ENCODE measurements around the gene STMN3. TPM values are rescaled to one million over a fixed set of nuclear protein-coding genes. Genes with fewer than 3 reads are reported as not detected.
A peak's percentile ranks its signal among the peaks of the same experiment; 100 is the strongest.

Gene STMN3
- total and polyA plus RNA-seq, 2 of the 8 experiments (the other 6 are each of a cell fraction or from before 2014, with no cell fraction given), result 51.5 to 63.1 TPM

DNA sequence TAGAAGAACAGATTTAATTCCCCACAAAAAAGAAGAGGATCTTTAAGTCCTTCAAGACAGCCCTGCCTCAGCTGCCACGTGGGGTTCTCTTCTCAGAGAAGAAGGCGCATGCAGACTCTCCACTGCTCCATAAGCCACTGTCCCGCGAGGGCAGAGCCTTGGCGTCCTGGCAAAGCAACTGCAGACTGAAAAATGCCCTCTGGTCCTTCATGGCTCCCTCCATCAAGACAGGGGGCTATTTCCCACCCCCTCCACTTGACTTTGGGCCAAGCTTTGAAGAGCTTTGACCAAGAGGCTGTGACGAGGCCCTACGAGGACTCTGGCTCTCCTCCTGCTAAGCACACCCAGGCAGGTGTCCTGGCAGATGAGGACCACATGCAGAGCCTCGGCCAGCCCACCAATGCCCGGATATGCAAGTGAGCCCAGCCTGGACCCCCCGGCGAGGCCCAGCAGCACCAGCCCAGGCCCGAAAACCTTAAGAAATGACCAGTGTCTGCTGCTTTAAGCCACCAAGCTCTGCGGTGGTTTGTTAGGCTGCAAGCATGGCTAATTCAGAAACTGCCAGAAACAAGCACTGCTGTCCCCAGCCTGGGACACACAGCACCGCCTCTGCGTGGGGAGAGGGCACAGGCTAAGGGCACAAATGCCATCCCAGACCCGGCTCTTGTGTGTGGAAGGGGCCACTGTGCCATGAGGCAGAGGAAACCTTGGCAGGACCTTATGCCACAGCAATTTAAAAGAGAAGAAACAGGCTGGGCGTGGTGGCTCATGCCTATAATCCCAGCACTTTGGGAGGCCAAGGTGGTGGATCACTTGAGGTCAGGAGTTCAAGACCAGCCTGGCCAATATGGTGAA lies 42.4 kb downstream of the STMN3 start:
- H3K23me2 ChIP-seq (ENCODE audit: low read depth, low read length), result no peaks in the 10 kb centered on the region
- no peak overlapping the region for H4K91ac ChIP-seq (replicated peaks; ENCODE audit: insufficient read length, low read length)
- H3K27me3 ChIP-seq (replicated peaks in 1 of 4; ENCODE audit: control insufficient read depth in 3 of 4, extremely low read depth in 1 of 4, insufficient read depth in 3 of 4, low read length in 3 of 4), result no peaks in the 10 kb centered on the region
- peak overlapping the region; percentile 29; the same call in 1 of the 2 replicates for H4K8ac ChIP-seq (ENCODE audit: extremely low read depth, insufficient read depth, low read length)
- H2AK5ac ChIP-seq (ENCODE audit: low read depth, low read length), result no peak overlapping the region
- no peak overlapping the region for H3K4ac ChIP-seq (replicated peaks; ENCODE audit: insufficient read length, low read depth, low read length)
- 88% methylated on average over 17 of the region's 17 CpGs; no CpG with 5 or more reads in 1 of the 2 experiments for WGBS, 2 experiments (ENCODE audit: extremely low coverage in 1 of 2, insufficient coverage in 1 of 2, insufficient read length in 1 of 2, insufficient replicate concordance in 2 of 2, low coverage in 1 of 2, low lambda C conversion rate in 2 of 2, missing lambda C conversion rate in 1 of 2)
- no peak overlapping the region for H2BK12ac ChIP-seq (ENCODE audit: low read depth, low read length)
- peak overlapping the region; percentile 44; the same call in 1 of the 2 replicates for H2BK5ac ChIP-seq (ENCODE audit: low read depth, low read length)
- ChIA-PET CTCF (ENCODE audit: partially characterized antibody) (interaction anchor here (0.7 to 2.2 kb wide), 3 partner anchors 11 to 73 kb away, joined by 4 to 13 read pairs (median 8); partner anchors contain the start of gene PTK6), POLR2A (ENCODE audit: partially characterized antibody) (interaction anchor here (0.7 to 1.6 kb wide), 2 partner anchors 97 to 258 kb away, joined by 3 read pairs; partner anchors contain the start of genes ARFRP1 and ZGPAT)
- peaks cover 9% of the 10 kb centered on the region in 2 experiments; a peak in 3 of 4 replicates for H3K9me3 ChIP-seq (ENCODE audit: insufficient read depth in 2 of 2, low read depth in 1 of 2, low read length in 1 of 2)
- no peak overlapping the region for H2AFZ ChIP-seq (ENCODE audit: low read length)
- no peak for FAIRE-seq
- no peak for DNase-seq (ENCODE audit: low read depth in 1 of 2, low spot score in 2 of 2)
- no peak overlapping the region for H3K14ac ChIP-seq (ENCODE audit: insufficient read length)
- peaks cover 0 to 12% (median 7%) of the 10 kb centered on the region in 4 experiments; a peak in 3 of 8 replicates for H3K36me3 ChIP-seq (ENCODE audit: control insufficient read depth in 2 of 4, insufficient read depth in 4 of 4, low read length in 3 of 4)
- no peak overlapping the region for H3K56ac ChIP-seq (replicated peaks; ENCODE audit: insufficient read length, low read depth, low read length)
- no peak overlapping the region for H2BK120ac ChIP-seq (replicated peaks; ENCODE audit: low read depth, low read length)
- H3K4me2 ChIP-seq (ENCODE audit: insufficient read depth in 1 of 2, low read depth in 2 of 2, low read length in 2 of 2), result no peak overlapping the region
- H2BK15ac ChIP-seq (ENCODE audit: low read length), result no peak overlapping the region
- H3K9ac ChIP-seq (replicated peaks in 1 of 4; ENCODE audit: extremely low read depth in 1 of 4, low read depth in 3 of 4, low read length in 3 of 4), result no peak overlapping the region
- H4K5ac ChIP-seq (ENCODE audit: insufficient read length, low read depth, low read length), result no peak overlapping the region
- H3K23ac ChIP-seq (ENCODE audit: insufficient read length), result no peak overlapping the region
- H3K4me3 ChIP-seq (ENCODE audit: extremely low read depth in 1 of 4, insufficient read depth in 2 of 4, low read depth in 3 of 4, low read length in 4 of 4), result no peak overlapping the region
- 0 out of 2 replicates have a peak, but pooled peaks cover 2% of the 10 kb centered on the region for H3K79me1 ChIP-seq (ENCODE audit: low read depth, low read length)
- no peak overlapping the region for H3K18ac ChIP-seq (ENCODE audit: extremely low read depth, low read length)
- no peaks in the 10 kb centered on the region for H3K4me1 ChIP-seq (replicated peaks in 1 of 4; ENCODE audit: control insufficient read depth in 3 of 4, insufficient read depth in 4 of 4, low read length in 3 of 4)
- peaks cover 0 to 17% of the 10 kb centered on the region in 2 experiments; a peak in 1 of 4 replicates for H3K79me2 ChIP-seq (ENCODE audit: control insufficient read depth in 1 of 2, insufficient read depth in 2 of 2, low read length in 2 of 2)
- H3K27ac ChIP-seq (ENCODE audit: low read depth, low read length), result no peak overlapping the region
- H4K20me1 ChIP-seq (replicated peaks in 1 of 2; ENCODE audit: control insufficient read depth in 1 of 2, insufficient read depth in 2 of 2, low read length in 2 of 2), result peaks cover 0 to 3% of the 10 kb centered on the region in 2 experiments
- H2BK20ac ChIP-seq (ENCODE audit: low read length), result no peak overlapping the region
- TF ChIP-seq RFX5 (IDR thresholded peaks at IDR 0.05; ENCODE audit: borderline replicate concordance, low read depth, low read length), result no peak
- no peak for TF ChIP-seq JUN (IDR thresholded peaks at IDR 0.05; ENCODE audit: low read depth, low read length)
- no peak for TF ChIP-seq CHD2 (IDR thresholded peaks at IDR 0.05; ENCODE audit: low read length)
- no peak for TF ChIP-seq FOSL1 (IDR thresholded peaks at IDR 0.05; ENCODE audit: insufficient read depth, low read depth, low read length)
- no peak for TF ChIP-seq SP4 (IDR thresholded peaks at IDR 0.05; ENCODE audit: low read length)
- no peak for TF ChIP-seq EGR1 (IDR thresholded peaks at IDR 0.05; ENCODE audit: borderline replicate concordance, low read depth, low read length)
- no peak for TF ChIP-seq SP1 (IDR thresholded peaks at IDR 0.05; ENCODE audit: low read depth, low read length)
- no peak for TF ChIP-seq PHF8 (conservative IDR thresholded peaks at IDR 0.05; ENCODE audit: low read depth, low read length)
- TF ChIP-seq SAP30 (IDR thresholded peaks at IDR 0.05; ENCODE audit: insufficient read depth, insufficient replicate concordance, low read length), result no peak
- no peak for TF ChIP-seq NRF1 (IDR thresholded peaks at IDR 0.05; ENCODE audit: low read depth, low read length)

Data from H1 (cell line).